Endothelial cell of umbilical vein (primary cell): ENCODE results near the gene HNMT. TPM values are rescaled to one million over a fixed set of nuclear protein-coding genes. Genes with fewer than 3 reads are reported as not detected.

Source experiments
- BruUV-seq: library from RNA; stranded (reverse); fragments of 400-500 nt; replicated peaks from 2 replicates; lab custom pipeline; 2021; lab: Mats Ljungman, UMichigan
- CTCF ChIA-PET: fragments of 300-600, 350-600 bp; sonication (Branson Sonifier 250); formaldehyde crosslinking; loops from one replicate; lab custom pipeline; 2021; ENCODE audit warnings: antibody characterized with exemption, inconsistent platforms; lab: Charles Lee
- POLR2A ChIA-PET: fragments of 300-600, 350-600 bp; sonication (Branson Sonifier 250); formaldehyde crosslinking; loops from one replicate; lab custom pipeline; 2021; ENCODE audit warnings: antibody characterized with exemption, inconsistent platforms; lab: Charles Lee
- DNase-seq: peaks from one replicate; pipeline ENCODE4 v3.0.0-alpha.2; 2011; ENCODE audit warnings: low read depth, low spot score
- FAIRE-seq: peaks from 2 replicates; lab custom pipeline; 2011; peaks lifted over from hg19 to GRCh38; lab: Jason Lieb, UNC
- H2AFZ ChIP-seq: 2 replicates; pipeline ENCODE4 v1.6.0; 2012; ENCODE audit warnings: low read depth, low read length, control low read depth, inconsistent platforms
- H3K27ac ChIP-seq: 2 replicates; pipeline ENCODE4 v1.5.1; 2011; ENCODE audit warnings: low read depth, mild to moderate bottlenecking, control low read depth, low read length, moderate library complexity; ENCODE audit not compliant: insufficient read depth
- H3K27me3 ChIP-seq, 2 experiments: 2 replicates each; pipeline versions ENCODE4 v1.6.0 to v1.6.1; 2011; ENCODE audit warnings: low read length in 2 of 2, mixed read lengths in 1 of 2; ENCODE audit not compliant: control insufficient read depth in 2 of 2, insufficient read depth in 2 of 2
- H3K36me3 ChIP-seq, 2 experiments: 2 replicates in 1 of 2; 3 replicates in 1 of 2; pipeline ENCODE4 v1.5.1; 2011; ENCODE audit warnings: low read length in 2 of 2, mild to moderate bottlenecking in 1 of 2, moderate library complexity in 1 of 2; ENCODE audit not compliant: control insufficient read depth in 2 of 2, insufficient read depth in 2 of 2; ENCODE audit errors: extremely low read depth in 1 of 2
- H3K4me1 ChIP-seq: 3 replicates; pipeline ENCODE4 v1.5.1; 2011; ENCODE audit warnings: mild to moderate bottlenecking, low read length; ENCODE audit not compliant: control insufficient read depth, insufficient read depth; ENCODE audit errors: extremely low read depth
- H3K4me2 ChIP-seq: 2 replicates; pipeline ENCODE4 v1.6.1; 2011; ENCODE audit warnings: low read length, control low read depth, mixed read lengths; ENCODE audit not compliant: insufficient read depth
- H3K4me3 ChIP-seq, 3 experiments: fragments of 200-600 bp in 1 of 3; sonication (generic), shearing (Covaris generic) in 1 of 3; replicated peaks in 1 of 3; 2 replicates each; pipeline ENCODE4 v1.5.1; 2011 to 2016; ENCODE audit warnings: control low read depth in 3 of 3, low read length in 3 of 3, mild to moderate bottlenecking in 2 of 3, inconsistent platforms in 1 of 3, low read depth in 1 of 3, moderate library complexity in 1 of 3; ENCODE audit not compliant: insufficient read depth in 1 of 3
- H3K79me2 ChIP-seq: 2 replicates; pipeline ENCODE4 v1.6.0; 2012; ENCODE audit warnings: low read length, inconsistent platforms; ENCODE audit not compliant: control insufficient read depth, insufficient read depth
- H3K9ac ChIP-seq: replicated peaks from 2 replicates; pipeline ENCODE3; 2011; ENCODE audit warnings: low read length, control low read depth; ENCODE audit not compliant: insufficient read depth; ENCODE audit errors: extremely low read depth
- H3K9me1 ChIP-seq: replicated peaks from 3 replicates; pipeline ENCODE4 v1.6.0; 2011; ENCODE audit warnings: mild to moderate bottlenecking, low read length; ENCODE audit not compliant: control insufficient read depth, insufficient read depth; ENCODE audit errors: extremely low read depth
- H3K9me3 ChIP-seq: replicated peaks from 2 replicates; pipeline ENCODE4 v1.5.1; 2012; ENCODE audit warnings: low read length, inconsistent platforms; ENCODE audit not compliant: control insufficient read depth, insufficient read depth
- H4K20me1 ChIP-seq: replicated peaks from 2 replicates; pipeline ENCODE3; 2011; ENCODE audit warnings: mild to moderate bottlenecking, low read length; ENCODE audit not compliant: control insufficient read depth, insufficient read depth; ENCODE audit errors: extremely low read depth
- CTCF ChIP-seq, 2 donors: IDR thresholded peaks; 1 replicate in 1 of 2; 2 replicates in 1 of 2; pipeline ENCODE4 v1.5.1; 2011; ENCODE audit warnings: low read length in 2 of 2, mild to moderate bottlenecking in 2 of 2, moderate library complexity in 2 of 2, control low read depth in 1 of 2, inconsistent platforms in 1 of 2, low read depth in 1 of 2; ENCODE audit not compliant: insufficient read depth in 1 of 2; ENCODE audit errors: extremely low read depth in 1 of 2
- EZH2 ChIP-seq: IDR thresholded peaks from 2 replicates; pipeline ENCODE4 v1.6.1; 2012; ENCODE audit warnings: borderline replicate concordance, low read depth, mild to moderate bottlenecking, moderate library complexity, low read length, inconsistent platforms; ENCODE audit not compliant: severe bottlenecking
- FOS ChIP-seq: IDR thresholded peaks from 2 replicates; pipeline ENCODE4 v1.6.1; 2011; ENCODE audit warnings: mild to moderate bottlenecking, low read length, moderate library complexity, borderline replicate concordance; ENCODE audit not compliant: insufficient read depth
- JUN ChIP-seq: IDR thresholded peaks from 2 replicates; pipeline ENCODE4 v1.6.1; 2011; ENCODE audit warnings: borderline replicate concordance, low read depth; ENCODE audit not compliant: insufficient read length, insufficient read depth
- MAX ChIP-seq: IDR thresholded peaks from 2 replicates; pipeline ENCODE4 v1.6.1; 2011; ENCODE audit not compliant: insufficient read depth, insufficient read length
- MYC ChIP-seq: IDR thresholded peaks from one replicate; pipeline ENCODE4 v1.6.1; 2011; ENCODE audit warnings: mild to moderate bottlenecking, low read depth, low read length
- POLR2A ChIP-seq: IDR thresholded peaks from 2 replicates; pipeline ENCODE4 v1.6.1; 2012; ENCODE audit warnings: low read depth, mild to moderate bottlenecking, control low read depth, low read length
- POLR2AphosphoS5 ChIP-seq: IDR thresholded peaks from 2 replicates; pipeline ENCODE4 v1.6.1; 2012; ENCODE audit warnings: low read depth, mild to moderate bottlenecking, control low read depth, low read length, moderate library complexity; ENCODE audit not compliant: insufficient read depth
- dilution Hi-C: fragments of 300-500 bp; cut with MboI; formaldehyde crosslinking; loops from one replicate; pipeline ENCODE4 v1.15.0; 2019; ENCODE audit warnings: low sequenced_read_pairs; ENCODE audit not compliant: extremely low pct_ligation_motif_present
- intact Hi-C: fragments of 100-400 bp; cut with micrococcal nuclease; formaldehyde crosslinking; loops from one replicate; pipeline ENCODE4 v1.10.0; 2022
- polyA plus RNA-seq, 4 experiments: library from polyadenylated mRNA; depleted of rRNA in 3 of 4; stranded (reverse) in 3 of 4; unstranded in 1 of 4; fragments of >200 nt; gene quantifications; 2 replicates each; pipeline versions ENCODE4 v1.2.1 to v1.2.3, GENCODE V29; 2011 to 2012; ENCODE audit warnings: missing spikeins in 1 of 4
- total RNA-seq: library from RNA; stranded (reverse); gene quantifications from 2 replicates; pipeline ENCODE4 v1.2.3, GENCODE V29; 2021

Gene HNMT
- total and polyA plus RNA-seq, 2 donors (not counting 3 experiments of a cell fraction or from before 2014, with no cell fraction given), result 8.6 to 16.9 TPM

GRCh38 chr2:137924019-137924418 lies 40.3 kb upstream of the HNMT start:
- FAIRE-seq (no peak), DNase-seq (peak; percentile 57)
- Histone ChIP-seq H3K4me3 (no peak overlapping the region), H3K4me2 (no peak overlapping the region), H2AFZ (peak overlapping the region; percentile 41), H4K20me1 (no peaks in the 10 kb centered on the region), H3K36me3 (no peaks in the 10 kb centered on the region), H3K27ac (no peak overlapping the region), H3K9ac (no peak overlapping the region), H3K9me3 (no peaks in the 10 kb centered on the region), H3K79me2 (no peaks in the 10 kb centered on the region), H3K27me3 (no peaks in the 10 kb centered on the region), H3K4me1 (peaks cover under 1% of the 10 kb centered on the region), H3K9me1 (no peaks in the 10 kb centered on the region)
- TF ChIP-seq JUN, result no peak
- TF ChIP-seq EZH2, result no peak
- no peak for TF ChIP-seq POLR2AphosphoS5
- no peak for TF ChIP-seq MAX
- TF ChIP-seq CTCF (IDR thresholded peaks at IDR 0.05; ENCODE audit: extremely low read depth in 1 of 2, insufficient read depth in 1 of 2, low read depth in 1 of 2, low read length in 2 of 2), result no peak
- TF ChIP-seq POLR2A, result no peak
- TF ChIP-seq MYC, result no peak
- TF ChIP-seq FOS, result no peak
- CTCF ChIA-PET, result interaction anchor here (0.7 kb wide), 1 partner anchor 863 kb away, joined by 3 read pairs; no protein-coding TSS in a partner anchor
- BruUV-seq, result no TSS peak
- dilution Hi-C loops, result no loop called here
- POLR2A ChIA-PET, result no interaction called here
- intact Hi-C loops, result no loop called here
